DMS53 treated with DMSO at 0.1 percent for 48 hours (cell line): ENCODE measurements around the gene CASZ1.
A peak's percentile ranks its signal among the peaks of the same experiment; 100 is the strongest.

ENCODE experiments used
- DNase-seq: peaks from one replicate; lab custom pipeline; 2025; ENCODE audit not compliant: unreplicated experiment; lab: John Stamatoyannopoulos, UW

Gene CASZ1

GRCh38 chr1:10691075-10691739 lies 105.2 kb downstream of the CASZ1 start:
- no peak for DNase-seq

- no peak for DNase-seq
Observed at GRCh38 chr1:10690484-10690883, 106.0 kb downstream of the CASZ1 start.

GRCh38 chr1:10688409-10688786 lies 108.0 kb downstream of the CASZ1 start:
- no peak for DNase-seq

- no peak for DNase-seq
Observed at GRCh38 chr1:10687782-10688408, 108.6 kb downstream of the CASZ1 start.

- no peak for DNase-seq
Observed at GRCh38 chr1:10687251-10687651, 109.2 kb downstream of the CASZ1 start.

- DNase-seq: no peak
Observed at GRCh38 chr1:10686404-10687040, 109.9 kb downstream of the CASZ1 start.

GRCh38 chr1:10685808-10686403 lies 110.5 kb downstream of the CASZ1 start:
- no peak for DNase-seq

GRCh38 chr1:10685196-10685807 lies 111.1 kb downstream of the CASZ1 start:
- no peak for DNase-seq

GRCh38 chr1:10684221-10684620 lies 112.2 kb downstream of the CASZ1 start:
- no peak for DNase-seq

- DNase-seq: no peak
Observed at GRCh38 chr1:10682449-10683309, 113.8 kb downstream of the CASZ1 start.

- DNase-seq: no peak
Observed at GRCh38 chr1:10682108-10682445, 114.4 kb downstream of the CASZ1 start.

- DNase-seq: no peak
Observed at GRCh38 chr1:10681296-10682107, 114.9 kb downstream of the CASZ1 start.

GRCh38 chr1:10680487-10680886 lies 116.0 kb downstream of the CASZ1 start:
- no peak for DNase-seq

GRCh38 chr1:10679496-10680220 lies 116.8 kb downstream of the CASZ1 start:
- peak; percentile 35 for DNase-seq

- DNase-seq: no peak
Observed at GRCh38 chr1:10678852-10679251, 117.6 kb downstream of the CASZ1 start.

GRCh38 chr1:10678402-10678801 lies 118.0 kb downstream of the CASZ1 start:
- no peak for DNase-seq

GRCh38 chr1:10677491-10678391 lies 118.7 kb downstream of the CASZ1 start:
- no peak for DNase-seq

- DNase-seq: no peak
Observed at GRCh38 chr1:10676963-10677362, 119.5 kb downstream of the CASZ1 start.
